GM18499 (cell line): ENCODE data around the gene RERE.

Experiments
- ATAC-seq: cut with Tn5 transposase; IDR thresholded peaks from one replicate; pipeline ENCODE4 v1.9.1; 2021; ENCODE audit warnings: moderate number of reproducible peaks; ENCODE audit not compliant: insufficient read depth, unreplicated experiment

The RERE gene

GRCh38 chr1:8312235-8313218 is 504.9 kb downstream of the RERE start:
- ATAC-seq = no peak

GRCh38 chr1:8311068-8311718 is 506.2 kb downstream of the RERE start:
- ATAC-seq = no peak

- no peak for ATAC-seq
Observed at GRCh38 chr1:8307628-8308027, 509.8 kb downstream of the RERE start.

GRCh38 chr1:8303876-8304275 is 513.6 kb downstream of the RERE start:
- no peak for ATAC-seq

- no peak for ATAC-seq
Observed at GRCh38 chr1:8303141-8303540, 514.3 kb downstream of the RERE start.
